ENCODE data around the gene SHISAL1. TPM values are rescaled to one million over a fixed set of nuclear protein-coding genes. Genes with fewer than 3 reads are reported as not detected.

The SHISAL1 gene
- total and polyA plus RNA-seq, 2 donors (not counting 3 experiments of a cell fraction or from before 2014, with no cell fraction given): 0.01 to 0.07 TPM

DNA sequence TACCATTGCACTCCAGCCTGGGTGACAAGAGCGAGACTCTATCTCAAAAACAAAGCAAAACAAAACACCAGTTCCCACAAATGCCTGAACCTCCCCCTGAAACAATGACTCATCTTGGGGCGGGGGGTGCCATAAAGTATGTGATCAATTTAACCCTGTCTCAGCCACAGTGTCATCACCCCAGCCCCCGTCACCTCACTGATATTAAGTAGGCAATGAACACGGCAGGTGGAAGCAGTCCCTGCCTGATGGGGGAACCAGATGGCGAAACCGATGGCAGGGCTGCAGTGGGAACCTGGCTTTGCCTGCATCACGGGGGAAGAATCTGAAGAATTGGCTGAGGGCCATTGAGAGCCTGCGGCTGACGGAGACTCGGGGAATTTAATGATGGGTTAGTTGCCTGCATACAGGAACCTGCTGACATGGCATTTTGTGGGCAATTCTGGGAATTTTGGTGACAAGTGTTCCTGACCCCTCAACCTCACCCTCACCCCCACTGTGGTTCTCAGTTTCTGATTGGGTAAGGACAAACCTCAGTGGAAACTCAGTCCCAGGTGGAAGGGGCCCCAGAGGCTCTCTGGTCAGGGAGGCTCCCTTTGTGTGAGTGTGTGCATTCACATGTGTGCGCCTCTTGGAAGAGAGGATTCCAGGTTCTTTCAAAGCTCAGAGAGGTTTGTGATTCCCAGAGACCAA lies 39.1 kb upstream of the SHISAL1 start:
- H3K79me2 ChIP-seq (ENCODE audit: control insufficient read depth, insufficient read depth, low read length): no peaks in the 10 kb centered on the region
- TF ChIP-seq POLR2AphosphoS5 (IDR thresholded peaks at IDR 0.05; ENCODE audit: insufficient read depth, low read depth, low read length) (no peak), POLR2A (IDR thresholded peaks at IDR 0.05; ENCODE audit: low read depth, low read length) (no peak), FOS (IDR thresholded peaks at IDR 0.05; ENCODE audit: borderline replicate concordance, insufficient read depth, low read length) (no peak), JUN (IDR thresholded peaks at IDR 0.05; ENCODE audit: borderline replicate concordance, insufficient read depth, insufficient read length, low read depth) (no peak), MYC (IDR thresholded peaks at IDR 0.05; ENCODE audit: low read depth, low read length) (no peak), EZH2 (IDR thresholded peaks at IDR 0.05; ENCODE audit: borderline replicate concordance, low read depth, low read length, severe bottlenecking) (no peak)
- TF ChIP-seq, protein P1, sequence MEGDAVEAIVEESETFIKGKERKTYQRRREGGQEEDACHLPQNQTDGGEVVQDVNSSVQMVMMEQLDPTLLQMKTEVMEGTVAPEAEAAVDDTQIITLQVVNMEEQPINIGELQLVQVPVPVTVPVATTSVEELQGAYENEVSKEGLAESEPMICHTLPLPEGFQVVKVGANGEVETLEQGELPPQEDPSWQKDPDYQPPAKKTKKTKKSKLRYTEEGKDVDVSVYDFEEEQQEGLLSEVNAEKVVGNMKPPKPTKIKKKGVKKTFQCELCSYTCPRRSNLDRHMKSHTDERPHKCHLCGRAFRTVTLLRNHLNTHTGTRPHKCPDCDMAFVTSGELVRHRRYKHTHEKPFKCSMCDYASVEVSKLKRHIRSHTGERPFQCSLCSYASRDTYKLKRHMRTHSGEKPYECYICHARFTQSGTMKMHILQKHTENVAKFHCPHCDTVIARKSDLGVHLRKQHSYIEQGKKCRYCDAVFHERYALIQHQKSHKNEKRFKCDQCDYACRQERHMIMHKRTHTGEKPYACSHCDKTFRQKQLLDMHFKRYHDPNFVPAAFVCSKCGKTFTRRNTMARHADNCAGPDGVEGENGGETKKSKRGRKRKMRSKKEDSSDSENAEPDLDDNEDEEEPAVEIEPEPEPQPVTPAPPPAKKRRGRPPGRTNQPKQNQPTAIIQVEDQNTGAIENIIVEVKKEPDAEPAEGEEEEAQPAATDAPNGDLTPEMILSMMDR (IDR thresholded peaks at IDR 0.05; ENCODE audit: extremely low read depth in 1 of 2, insufficient read depth in 1 of 2, low read depth in 1 of 2, low read length in 2 of 2): no peak
- FAIRE-seq: no peak
- no peaks in the 10 kb centered on the region for H3K36me3 ChIP-seq (ENCODE audit: control insufficient read depth in 2 of 2, extremely low read depth in 1 of 2, insufficient read depth in 2 of 2, low read length in 2 of 2)
- intact Hi-C loops (cut with micrococcal nuclease) (no loop called here), dilution Hi-C loops (cut with MboI; ENCODE audit: extremely low pct_ligation_motif_present, low sequenced_read_pairs) (no loop called here)
- no peaks in the 10 kb centered on the region for H3K9me3 ChIP-seq (replicated peaks; ENCODE audit: control insufficient read depth, insufficient read depth, low read length)
- no peaks in the 10 kb centered on the region for H4K20me1 ChIP-seq (replicated peaks; ENCODE audit: control insufficient read depth, extremely low read depth, insufficient read depth, low read length)
- H3K9ac ChIP-seq (replicated peaks; ENCODE audit: extremely low read depth, insufficient read depth, low read length): no peak overlapping the region
- peak; percentile 23 for DNase-seq (ENCODE audit: low read depth, low spot score)
- no peaks in the 10 kb centered on the region for H3K9me1 ChIP-seq (replicated peaks; ENCODE audit: control insufficient read depth, extremely low read depth, insufficient read depth, low read length)
- no peaks in the 10 kb centered on the region for H3K4me1 ChIP-seq (ENCODE audit: control insufficient read depth, extremely low read depth, insufficient read depth, low read length)
- ChIA-PET CTCF (no interaction called here), POLR2A (no interaction called here)
- H3K4me3 ChIP-seq (replicated peaks in 1 of 3; ENCODE audit: insufficient read depth in 1 of 3, low read depth in 1 of 3, low read length in 3 of 3): no peak overlapping the region
- BruUV-seq (replicated peaks): no TSS peak
- no peak overlapping the region for H3K4me2 ChIP-seq (ENCODE audit: insufficient read depth, low read length)
- no peak overlapping the region for H2AFZ ChIP-seq (ENCODE audit: low read depth, low read length)
- H3K27ac ChIP-seq (ENCODE audit: insufficient read depth, low read depth, low read length): no peak overlapping the region
- H3K27me3 ChIP-seq (ENCODE audit: control insufficient read depth in 2 of 2, insufficient read depth in 2 of 2, low read length in 2 of 2): peaks cover 0 to 2% of the 10 kb centered on the region in 2 experiments
